ENCODE results near the gene PLA2G4D.

GRCh38 chr15:42018306-42019224 lies 75.8 kb downstream of the PLA2G4D start:
- no peak for TF ChIP-seq CTCF (IDR thresholded peaks at IDR 0.05; ENCODE audit: borderline replicate concordance, extremely low read depth, low read length, poor library complexity, severe bottlenecking)
- TF ChIP-seq EZH2 (IDR thresholded peaks at IDR 0.05; ENCODE audit: borderline replicate concordance, low read depth, low read length, severe bottlenecking): no peak

Data from DND-41 (cell line).